ENCODE measurements around the gene GPC6. TPM values are rescaled to one million over a fixed set of nuclear protein-coding genes. Genes with fewer than 3 reads are reported as not detected.

The GPC6 gene
- total and polyA plus RNA-seq, 12 donors, result 0.15 to 5.4 (median 2.5) TPM

DNA sequence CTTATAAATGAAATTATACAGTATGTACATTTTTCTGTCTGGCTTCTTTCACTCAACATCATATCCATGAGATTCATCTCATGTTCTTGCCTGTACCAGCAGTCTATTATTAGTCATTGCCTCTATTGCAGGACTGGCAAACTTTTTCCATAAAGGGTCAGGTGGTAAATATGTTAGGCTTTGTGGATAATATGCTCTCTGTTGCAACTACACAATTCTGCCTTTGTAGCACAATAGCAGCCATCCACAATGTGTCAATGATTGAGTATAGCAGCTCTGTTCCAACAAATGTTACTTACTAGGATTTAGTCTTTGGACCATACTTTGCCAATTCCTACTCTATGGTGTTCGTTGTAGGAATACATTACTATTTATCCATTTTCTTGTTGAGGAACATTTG lies 948.5 kb downstream of the GPC6 start:
- H3K27ac ChIP-seq, result no peak overlapping the region
- no peaks in the 10 kb centered on the region for H3K36me3 ChIP-seq
- peaks cover 0 to 7% (median 0%) of the 10 kb centered on the region in 9 donors for H3K4me1 ChIP-seq
- WGBS, 2 donors, result 83 to 95% methylated on average over 1 of the region's 1 CpG
- DNase-seq (no peak), ATAC-seq (no peak)
- no peaks in the 10 kb centered on the region for H3K27me3 ChIP-seq
- TF ChIP-seq, protein P1, sequence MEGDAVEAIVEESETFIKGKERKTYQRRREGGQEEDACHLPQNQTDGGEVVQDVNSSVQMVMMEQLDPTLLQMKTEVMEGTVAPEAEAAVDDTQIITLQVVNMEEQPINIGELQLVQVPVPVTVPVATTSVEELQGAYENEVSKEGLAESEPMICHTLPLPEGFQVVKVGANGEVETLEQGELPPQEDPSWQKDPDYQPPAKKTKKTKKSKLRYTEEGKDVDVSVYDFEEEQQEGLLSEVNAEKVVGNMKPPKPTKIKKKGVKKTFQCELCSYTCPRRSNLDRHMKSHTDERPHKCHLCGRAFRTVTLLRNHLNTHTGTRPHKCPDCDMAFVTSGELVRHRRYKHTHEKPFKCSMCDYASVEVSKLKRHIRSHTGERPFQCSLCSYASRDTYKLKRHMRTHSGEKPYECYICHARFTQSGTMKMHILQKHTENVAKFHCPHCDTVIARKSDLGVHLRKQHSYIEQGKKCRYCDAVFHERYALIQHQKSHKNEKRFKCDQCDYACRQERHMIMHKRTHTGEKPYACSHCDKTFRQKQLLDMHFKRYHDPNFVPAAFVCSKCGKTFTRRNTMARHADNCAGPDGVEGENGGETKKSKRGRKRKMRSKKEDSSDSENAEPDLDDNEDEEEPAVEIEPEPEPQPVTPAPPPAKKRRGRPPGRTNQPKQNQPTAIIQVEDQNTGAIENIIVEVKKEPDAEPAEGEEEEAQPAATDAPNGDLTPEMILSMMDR (IDR thresholded peaks at IDR 0.05), result no peak
- H3K9me3 ChIP-seq, result no peaks in the 10 kb centered on the region
- no peak overlapping the region for H3K4me3 ChIP-seq
- intact Hi-C loops (cut with DNase I), result no loop called here

DNA sequence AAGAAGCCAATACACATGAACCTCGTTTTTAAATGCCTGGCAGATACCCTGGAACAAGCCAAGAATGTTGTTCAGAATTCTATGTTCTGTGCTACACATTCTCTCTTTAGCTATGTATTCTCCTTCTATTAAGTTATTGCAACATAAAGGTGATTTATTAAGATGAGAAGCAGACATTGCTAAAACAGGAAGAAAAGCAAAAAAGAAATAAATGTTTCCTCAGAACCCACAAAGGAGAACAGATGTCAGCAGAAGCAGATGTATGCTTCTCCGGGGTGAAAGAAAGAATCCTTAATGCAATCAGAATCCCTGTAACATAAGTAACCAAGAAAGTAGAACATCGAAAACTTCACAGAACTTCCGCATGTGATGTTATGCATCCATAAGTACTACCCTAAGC lies 950.0 kb downstream of the GPC6 start:
- intact Hi-C loops (cut with DNase I), result no loop called here

DNA sequence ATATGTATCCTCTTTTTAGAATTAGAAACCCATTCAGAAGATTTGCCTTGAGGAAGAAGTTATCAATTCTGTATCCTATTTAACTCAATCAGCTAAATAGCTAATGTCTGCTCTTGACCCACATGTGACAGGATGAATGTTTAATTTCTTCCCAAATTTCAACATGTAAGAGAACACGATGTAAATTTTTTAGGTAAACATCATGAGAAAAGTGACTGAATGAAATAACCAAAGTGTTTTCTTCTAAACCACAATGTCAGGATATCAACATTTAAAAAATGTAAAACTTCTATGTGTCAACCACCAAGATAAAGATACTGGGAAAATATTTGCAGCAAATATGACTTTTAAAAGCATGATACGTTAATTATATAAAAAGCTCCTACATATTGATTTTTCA lies 950.4 kb downstream of the GPC6 start:
- Histone ChIP-seq H3K27ac (no peak overlapping the region), H3K4me3 (no peak overlapping the region), H3K9me3 (no peaks in the 10 kb centered on the region), H3K4me1 (peaks cover 0 to 6% (median 0%) of the 10 kb centered on the region in 9 donors), H3K27me3 (no peaks in the 10 kb centered on the region), H3K36me3 (no peaks in the 10 kb centered on the region)
- intact Hi-C loops (cut with DNase I), result no loop called here
- TF ChIP-seq, protein P1 (IDR thresholded peaks at IDR 0.05), result no peak
- WGBS, 2 donors, result 88 to 89% methylated on average over 2 of the region's 2 CpGs
- ATAC-seq (no peak), DNase-seq (no peak)

More for the DNA sequence above, 950.0 kb downstream of the GPC6 start:
- Histone ChIP-seq H3K36me3 (no peaks in the 10 kb centered on the region), H3K4me1 (peaks cover 0 to 3% (median 0%) of the 10 kb centered on the region in 9 donors), H3K27ac (no peak overlapping the region), H3K9me3 (no peaks in the 10 kb centered on the region), H3K4me3 (no peak overlapping the region), H3K27me3 (no peaks in the 10 kb centered on the region)
- no peak for ATAC-seq
- WGBS, 2 donors, result 72 to 73% methylated on average over 4 of the region's 4 CpGs
- TF ChIP-seq, protein P1 (IDR thresholded peaks at IDR 0.05), result no peak
- no peak for DNase-seq

DNA sequence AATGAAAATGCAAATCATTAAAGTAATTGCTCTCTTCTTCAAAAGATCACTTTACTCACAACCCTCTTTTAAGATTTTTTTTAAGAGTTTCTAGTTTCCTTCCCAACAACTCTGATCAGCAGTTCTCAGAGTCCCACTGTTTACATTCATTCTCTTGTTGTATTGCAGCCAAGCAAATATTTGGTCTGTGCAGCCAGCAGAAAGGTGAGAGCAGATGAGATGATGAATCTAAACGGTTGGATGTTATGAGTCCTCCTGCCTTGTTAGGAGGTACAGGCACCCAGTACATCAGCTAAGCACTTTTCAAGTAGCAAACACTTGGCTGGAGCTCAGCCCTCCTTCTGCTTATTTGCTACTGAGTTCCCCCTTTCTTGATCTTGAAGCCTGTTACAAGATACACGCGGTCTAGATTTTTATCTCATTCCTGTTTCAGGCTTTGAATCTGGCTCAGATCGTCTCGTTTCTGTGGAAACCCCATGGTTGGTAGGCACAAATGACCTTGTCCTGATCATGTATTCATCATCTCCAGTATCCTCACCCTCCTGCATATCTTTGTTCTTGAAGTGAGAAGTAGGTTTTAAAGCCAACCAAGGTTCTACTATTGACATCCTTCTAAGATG lies 952.1 kb downstream of the GPC6 start:
- DNase-seq, result no peak
- H3K9me3 ChIP-seq, result no peaks in the 10 kb centered on the region
- H3K27ac ChIP-seq, result no peak overlapping the region
- no peaks in the 10 kb centered on the region for H3K36me3 ChIP-seq
- 62 to 67% methylated on average over 5 of the region's 5 CpGs for WGBS, 2 donors
- no peak for ATAC-seq
- TF ChIP-seq, protein P1 (IDR thresholded peaks at IDR 0.05), result no peak
- intact Hi-C loops (cut with DNase I), result no loop called here
- no peaks in the 10 kb centered on the region for H3K27me3 ChIP-seq
- H3K4me1 ChIP-seq, result peaks cover 0 to 16% (median 0%) of the 10 kb centered on the region in 9 donors
- H3K4me3 ChIP-seq, result no peak overlapping the region

Data from heart right ventricle (tissue), 16 donors.